K562 (cell line): ENCODE data around the gene MVP. TPM values are rescaled to one million over a fixed set of nuclear protein-coding genes. Genes with fewer than 3 reads are reported as not detected.

Experiments
- E2F6 ChIP-seq, 2 experiments: IDR thresholded peaks; 2 replicates each; pipeline ENCODE4 v1.6.1; 2011; ENCODE audit warnings: borderline replicate concordance in 1 of 2, control low read depth in 1 of 2, low read depth in 1 of 2, low read length in 1 of 2, mild to moderate bottlenecking in 1 of 2, mixed read lengths in 1 of 2, moderate library complexity in 1 of 2; ENCODE audit not compliant: insufficient read depth in 1 of 2, insufficient read length in 1 of 2, poor library complexity in 1 of 2, severe bottlenecking in 1 of 2; ENCODE audit errors: extremely low read depth in 1 of 2
- HDAC1 ChIP-seq, 2 experiments: fragments of 450-650 bp; IDR thresholded peaks; 2 replicates each; pipeline ENCODE4 v1.6.1; 2016 to 2017; ENCODE audit warnings: inconsistent platforms in 1 of 2, mild to moderate bottlenecking in 1 of 2, moderate library complexity in 1 of 2
- L3MBTL2 ChIP-seq: fragments of 450-650 bp; IDR thresholded peaks from 2 replicates; pipeline ENCODE4 v1.6.1; 2016; ENCODE audit warnings: mild to moderate bottlenecking, moderate library complexity
- MAZ ChIP-seq, 2 experiments: fragments of 450-650 bp in 1 of 2; sonication (generic) in 1 of 2; formaldehyde crosslinking; IDR thresholded peaks in 1 of 2; conservative IDR thresholded peaks in 1 of 2; 2 replicates each; pipeline versions ENCODE4 v1.4.0 to v1.5.0; 2020; ENCODE audit warnings: mild to moderate bottlenecking in 1 of 2, missing genetic modification reagents in 1 of 2
- RB1 ChIP-seq: fragments of 450-650 bp; IDR thresholded peaks from 2 replicates; pipeline ENCODE4 v1.6.1; 2017; ENCODE audit warnings: low read depth, mild to moderate bottlenecking
- polyA plus RNA-seq, 8 experiments: library from polyadenylated mRNA; depleted of rRNA in 4 of 8; stranded (reverse) in 5 of 8; unstranded in 3 of 8; fragments of >200 nt; fragmentation: Nextera tagmentation in 2 of 8; fragmentation: Illumina TruSeq in 1 of 8; extraction: Ambion mirVana in 2 of 8; extraction: Trizol in 1 of 8; gene quantifications; 2 replicates each; pipeline versions ENCODE4 v1.2.1 to v1.2.3, GENCODE V29; 2011 to 2014; ENCODE audit warnings: inconsistent platforms in 1 of 8, missing spikeins in 1 of 8
- total RNA-seq, 7 experiments: library from RNA; depleted of rRNA in 6 of 7; stranded (reverse); fragments of >200 nt in 6 of 7; fragmentation: Illumina TruSeq in 2 of 7; extraction: Trizol in 2 of 7; gene quantifications; 2 replicates each; pipeline versions ENCODE4 v1.2.1 to v1.2.3, GENCODE V29; 2011 to 2021; ENCODE audit warnings: low replicate concordance in 1 of 7
- TF ChIP-seq, protein P1 (sequence below): fragments of 450-650 bp; formaldehyde crosslinking; IDR thresholded peaks from 2 replicates; pipeline ENCODE4 v1.4.0; 2020; ENCODE audit warnings: mild to moderate bottlenecking, moderate library complexity
- TF ChIP-seq, protein P2 (sequence below), 2 experiments: fragments of 450-650 bp; IDR thresholded peaks; 2 replicates each; pipeline ENCODE4 v1.6.1; 2018; ENCODE audit warnings: mild to moderate bottlenecking in 2 of 2, low read depth in 1 of 2; ENCODE audit not compliant: partially characterized antibody in 2 of 2
- TF ChIP-seq, protein P3 (sequence below), 2 experiments: fragments of 450-650 bp; conservative IDR thresholded peaks; 2 replicates each; pipeline ENCODE4 v1.6.1; 2017; ENCODE audit warnings: mild to moderate bottlenecking in 2 of 2, moderate library complexity in 2 of 2
- TF ChIP-seq, protein P4 (sequence below), 2 experiments: IDR thresholded peaks; 2 replicates each; pipeline ENCODE4 v1.6.1; 2012; ENCODE audit warnings: improper control_type of control experiment in 2 of 2, low read depth in 2 of 2, low read length in 2 of 2, borderline replicate concordance in 1 of 2

MVP gene
- total and polyA plus RNA-seq, 9 of the 15 experiments (the other 6 are each of a cell fraction or from before 2014, with no cell fraction given): 0.39 to 1.9 (median 0.76) TPM; not detected in 2

GRCh38 chr16:29811896-29812665, 8.2 kb upstream of the MVP start, which contains the start of gene PRRT2 (continued):
- peak in 1 of 2 experiments; percentile 13; a peak in 1 of 4 replicates for TF ChIP-seq HDAC1 (IDR thresholded peaks at IDR 0.05)
- peak in 1 of 2 experiments; percentile 62; a peak in 2 of 4 replicates for TF ChIP-seq MAZ (CRISPR knock-in tag; conservative IDR thresholded peaks at IDR 0.05 in 1 of 2, IDR thresholded peaks at IDR 0.05 in 1 of 2)
- TF ChIP-seq, protein P1, sequence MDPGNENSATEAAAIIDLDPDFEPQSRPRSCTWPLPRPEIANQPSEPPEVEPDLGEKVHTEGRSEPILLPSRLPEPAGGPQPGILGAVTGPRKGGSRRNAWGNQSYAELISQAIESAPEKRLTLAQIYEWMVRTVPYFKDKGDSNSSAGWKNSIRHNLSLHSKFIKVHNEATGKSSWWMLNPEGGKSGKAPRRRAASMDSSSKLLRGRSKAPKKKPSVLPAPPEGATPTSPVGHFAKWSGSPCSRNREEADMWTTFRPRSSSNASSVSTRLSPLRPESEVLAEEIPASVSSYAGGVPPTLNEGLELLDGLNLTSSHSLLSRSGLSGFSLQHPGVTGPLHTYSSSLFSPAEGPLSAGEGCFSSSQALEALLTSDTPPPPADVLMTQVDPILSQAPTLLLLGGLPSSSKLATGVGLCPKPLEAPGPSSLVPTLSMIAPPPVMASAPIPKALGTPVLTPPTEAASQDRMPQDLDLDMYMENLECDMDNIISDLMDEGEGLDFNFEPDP (CRISPR knock-in tag): no peak
- TF ChIP-seq, protein P2, sequence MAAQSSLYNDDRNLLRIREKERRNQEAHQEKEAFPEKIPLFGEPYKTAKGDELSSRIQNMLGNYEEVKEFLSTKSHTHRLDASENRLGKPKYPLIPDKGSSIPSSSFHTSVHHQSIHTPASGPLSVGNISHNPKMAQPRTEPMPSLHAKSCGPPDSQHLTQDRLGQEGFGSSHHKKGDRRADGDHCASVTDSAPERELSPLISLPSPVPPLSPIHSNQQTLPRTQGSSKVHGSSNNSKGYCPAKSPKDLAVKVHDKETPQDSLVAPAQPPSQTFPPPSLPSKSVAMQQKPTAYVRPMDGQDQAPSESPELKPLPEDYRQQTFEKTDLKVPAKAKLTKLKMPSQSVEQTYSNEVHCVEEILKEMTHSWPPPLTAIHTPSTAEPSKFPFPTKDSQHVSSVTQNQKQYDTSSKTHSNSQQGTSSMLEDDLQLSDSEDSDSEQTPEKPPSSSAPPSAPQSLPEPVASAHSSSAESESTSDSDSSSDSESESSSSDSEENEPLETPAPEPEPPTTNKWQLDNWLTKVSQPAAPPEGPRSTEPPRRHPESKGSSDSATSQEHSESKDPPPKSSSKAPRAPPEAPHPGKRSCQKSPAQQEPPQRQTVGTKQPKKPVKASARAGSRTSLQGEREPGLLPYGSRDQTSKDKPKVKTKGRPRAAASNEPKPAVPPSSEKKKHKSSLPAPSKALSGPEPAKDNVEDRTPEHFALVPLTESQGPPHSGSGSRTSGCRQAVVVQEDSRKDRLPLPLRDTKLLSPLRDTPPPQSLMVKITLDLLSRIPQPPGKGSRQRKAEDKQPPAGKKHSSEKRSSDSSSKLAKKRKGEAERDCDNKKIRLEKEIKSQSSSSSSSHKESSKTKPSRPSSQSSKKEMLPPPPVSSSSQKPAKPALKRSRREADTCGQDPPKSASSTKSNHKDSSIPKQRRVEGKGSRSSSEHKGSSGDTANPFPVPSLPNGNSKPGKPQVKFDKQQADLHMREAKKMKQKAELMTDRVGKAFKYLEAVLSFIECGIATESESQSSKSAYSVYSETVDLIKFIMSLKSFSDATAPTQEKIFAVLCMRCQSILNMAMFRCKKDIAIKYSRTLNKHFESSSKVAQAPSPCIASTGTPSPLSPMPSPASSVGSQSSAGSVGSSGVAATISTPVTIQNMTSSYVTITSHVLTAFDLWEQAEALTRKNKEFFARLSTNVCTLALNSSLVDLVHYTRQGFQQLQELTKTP (IDR thresholded peaks at IDR 0.05; ENCODE audit: low read depth in 1 of 2, partially characterized antibody in 2 of 2): no peak
- TF ChIP-seq, protein P3, sequence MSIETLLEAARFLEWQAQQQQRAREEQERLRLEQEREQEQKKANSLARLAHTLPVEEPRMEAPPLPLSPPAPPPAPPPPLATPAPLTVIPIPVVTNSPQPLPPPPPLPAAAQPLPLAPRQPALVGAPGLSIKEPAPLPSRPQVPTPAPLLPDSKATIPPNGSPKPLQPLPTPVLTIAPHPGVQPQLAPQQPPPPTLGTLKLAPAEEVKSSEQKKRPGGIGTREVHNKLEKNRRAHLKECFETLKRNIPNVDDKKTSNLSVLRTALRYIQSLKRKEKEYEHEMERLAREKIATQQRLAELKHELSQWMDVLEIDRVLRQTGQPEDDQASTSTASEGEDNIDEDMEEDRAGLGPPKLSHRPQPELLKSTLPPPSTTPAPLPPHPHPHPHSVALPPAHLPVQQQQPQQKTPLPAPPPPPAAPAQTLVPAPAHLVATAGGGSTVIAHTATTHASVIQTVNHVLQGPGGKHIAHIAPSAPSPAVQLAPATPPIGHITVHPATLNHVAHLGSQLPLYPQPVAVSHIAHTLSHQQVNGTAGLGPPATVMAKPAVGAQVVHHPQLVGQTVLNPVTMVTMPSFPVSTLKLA (conservative IDR thresholded peaks at IDR 0.05): peak in 1 of 2 experiments; percentile 27; a peak in 1 of 4 replicates
- TF ChIP-seq L3MBTL2: peak; percentile 58; the same call in 1 of the 2 replicates
- TF ChIP-seq RB1: 0 out of 2 replicates have a peak, but pooled peaks have one; percentile 11
- peak; percentile 13 to 63 for TF ChIP-seq E2F6 (IDR thresholded peaks at IDR 0.05; ENCODE audit: borderline replicate concordance in 1 of 2, extremely low read depth in 1 of 2, insufficient read depth in 1 of 2, insufficient read length in 1 of 2, low read depth in 1 of 2, low read length in 1 of 2, poor library complexity in 1 of 2, severe bottlenecking in 1 of 2)
- TF ChIP-seq, protein P4, sequence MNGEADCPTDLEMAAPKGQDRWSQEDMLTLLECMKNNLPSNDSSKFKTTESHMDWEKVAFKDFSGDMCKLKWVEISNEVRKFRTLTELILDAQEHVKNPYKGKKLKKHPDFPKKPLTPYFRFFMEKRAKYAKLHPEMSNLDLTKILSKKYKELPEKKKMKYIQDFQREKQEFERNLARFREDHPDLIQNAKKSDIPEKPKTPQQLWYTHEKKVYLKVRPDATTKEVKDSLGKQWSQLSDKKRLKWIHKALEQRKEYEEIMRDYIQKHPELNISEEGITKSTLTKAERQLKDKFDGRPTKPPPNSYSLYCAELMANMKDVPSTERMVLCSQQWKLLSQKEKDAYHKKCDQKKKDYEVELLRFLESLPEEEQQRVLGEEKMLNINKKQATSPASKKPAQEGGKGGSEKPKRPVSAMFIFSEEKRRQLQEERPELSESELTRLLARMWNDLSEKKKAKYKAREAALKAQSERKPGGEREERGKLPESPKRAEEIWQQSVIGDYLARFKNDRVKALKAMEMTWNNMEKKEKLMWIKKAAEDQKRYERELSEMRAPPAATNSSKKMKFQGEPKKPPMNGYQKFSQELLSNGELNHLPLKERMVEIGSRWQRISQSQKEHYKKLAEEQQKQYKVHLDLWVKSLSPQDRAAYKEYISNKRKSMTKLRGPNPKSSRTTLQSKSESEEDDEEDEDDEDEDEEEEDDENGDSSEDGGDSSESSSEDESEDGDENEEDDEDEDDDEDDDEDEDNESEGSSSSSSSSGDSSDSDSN (IDR thresholded peaks at IDR 0.05; ENCODE audit: borderline replicate concordance in 1 of 2, low read depth in 2 of 2, low read length in 2 of 2): peak; percentile 15 to 82; a peak in 2 of 4 replicates
